HG03103 (cell line): Measurements from ENCODE around the gene PPP1R3A.
"Not testable (repeated sequence)": the region's sequence is repeated elsewhere in the genome, so short reads cannot be mapped to it uniquely, and the experiment has no call there.

Source experiments
- ATAC-seq: cut with Tn5 transposase; IDR thresholded peaks from one replicate; pipeline ENCODE4 v1.9.1; 2021; ENCODE audit warnings: low read depth; ENCODE audit not compliant: unreplicated experiment

PPP1R3A gene

GRCh38 chr7:113918946-113919345 lies at the start of gene PPP1R3A:
PPP1R3A (minus strand) TSS chr7:113919009; CDS start chr7:113918996, 13 bp downstream.
- ATAC-seq, result no peak

DNA sequence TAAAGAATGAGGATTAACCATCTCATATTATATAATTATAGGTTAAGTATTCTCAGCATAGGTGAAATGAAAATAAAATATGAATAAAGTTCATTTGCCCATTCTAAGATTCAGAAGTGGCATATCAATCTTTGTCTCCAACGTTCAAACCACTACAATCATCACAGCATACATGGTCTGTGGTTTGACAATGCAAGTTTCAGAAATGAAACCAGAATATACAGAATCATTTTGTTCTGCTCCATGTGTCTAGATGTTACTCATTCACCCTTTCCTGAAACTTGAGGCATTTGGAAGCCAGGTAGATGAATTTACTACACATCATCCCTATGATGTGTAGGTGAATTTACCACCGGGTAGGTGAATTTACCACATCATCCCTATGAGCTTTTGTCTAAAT lies 44.5 kb upstream of the PPP1R3A start:
- ATAC-seq, result no peak

DNA sequence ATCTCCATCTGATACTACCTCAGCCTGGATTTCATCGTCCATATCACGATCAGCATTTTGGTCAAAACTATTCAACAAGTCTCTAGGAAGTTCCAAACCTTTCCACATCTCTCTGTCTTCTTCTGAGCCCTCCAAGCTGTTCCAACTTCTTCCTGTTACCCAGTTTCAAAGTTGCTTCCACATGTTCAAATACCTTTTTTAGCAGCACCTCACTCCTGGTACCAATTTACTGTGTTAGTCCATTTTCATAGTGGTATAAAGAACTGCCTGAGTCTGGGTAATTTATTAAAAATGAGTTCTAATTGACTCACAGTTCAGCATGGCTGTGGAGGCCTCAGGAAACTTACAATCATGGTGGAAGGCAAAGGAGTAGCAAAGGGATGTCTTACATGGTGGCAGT lies 41.1 kb upstream of the PPP1R3A start:
- ATAC-seq, result no peak

GRCh38 chr7:113955157-113955556 lies 36.3 kb upstream of the PPP1R3A start:
- no peak for ATAC-seq

- ATAC-seq, result no peak
Observed at GRCh38 chr7:113953553-113953952, 34.7 kb upstream of the PPP1R3A start.

- no peak for ATAC-seq
Observed at GRCh38 chr7:113945018-113945938, 26.5 kb upstream of the PPP1R3A start.

DNA sequence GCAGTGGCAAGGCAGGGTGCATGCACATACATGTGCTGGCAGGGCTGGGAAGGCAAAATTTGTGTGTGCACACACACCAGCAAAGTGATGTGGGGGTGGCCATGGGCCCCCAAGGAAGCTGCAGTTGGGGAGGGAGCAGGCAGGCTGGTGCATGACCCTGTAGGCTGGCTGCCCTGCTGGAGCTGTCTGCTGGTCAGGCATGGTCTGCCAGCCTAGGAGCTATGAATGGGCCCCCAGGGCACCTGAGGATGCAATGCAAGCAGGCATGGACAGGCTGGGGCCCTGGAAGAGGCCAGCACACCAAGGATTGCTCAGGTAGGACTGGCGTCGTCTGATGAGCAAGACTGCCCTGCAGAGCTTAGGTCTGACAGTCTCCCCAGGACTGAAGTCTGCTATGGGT lies 18.2 kb upstream of the PPP1R3A start:
- no peak for ATAC-seq

DNA sequence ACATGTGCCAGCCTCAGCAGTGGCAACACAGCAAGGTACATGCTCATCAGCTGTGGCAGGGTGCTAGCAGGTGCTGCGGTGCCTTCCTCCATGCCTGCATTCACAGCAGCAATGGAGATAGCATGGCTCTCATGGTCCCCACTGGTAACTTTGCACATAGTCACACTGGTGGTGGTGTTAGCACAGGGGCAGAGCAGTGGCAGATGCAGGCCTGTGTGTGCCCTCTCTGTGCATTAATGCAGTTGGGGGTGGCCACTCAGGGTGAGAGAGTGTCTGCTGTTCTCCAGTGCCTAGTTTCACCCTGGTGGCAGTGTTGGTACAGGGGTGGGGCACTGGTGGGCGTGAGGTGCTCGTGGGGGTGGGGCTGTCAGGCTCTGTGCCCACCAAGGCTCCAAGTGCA lies 17.7 kb upstream of the PPP1R3A start:
- no peak for ATAC-seq

DNA sequence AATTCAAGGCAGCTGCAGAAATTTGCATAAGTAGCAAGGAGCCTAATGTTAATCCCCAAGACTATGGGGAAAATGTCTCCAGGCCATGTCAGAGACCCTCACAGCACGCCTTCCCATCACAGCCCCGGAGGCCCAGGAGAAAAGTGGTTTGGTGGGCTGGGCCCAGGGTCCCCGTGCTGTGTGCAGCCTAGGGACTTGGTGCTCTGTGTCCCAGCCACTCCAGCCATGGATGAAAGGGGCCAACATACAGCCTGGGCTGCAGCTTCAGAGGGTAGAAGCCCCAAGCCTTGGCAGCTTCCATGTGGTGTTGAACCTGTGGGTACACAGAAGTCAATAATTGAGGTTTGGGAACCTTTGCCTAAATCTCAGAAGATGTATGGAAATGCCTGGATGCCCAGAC lies 10.6 kb upstream of the PPP1R3A start:
- ATAC-seq, result not testable (repeated sequence)

DNA sequence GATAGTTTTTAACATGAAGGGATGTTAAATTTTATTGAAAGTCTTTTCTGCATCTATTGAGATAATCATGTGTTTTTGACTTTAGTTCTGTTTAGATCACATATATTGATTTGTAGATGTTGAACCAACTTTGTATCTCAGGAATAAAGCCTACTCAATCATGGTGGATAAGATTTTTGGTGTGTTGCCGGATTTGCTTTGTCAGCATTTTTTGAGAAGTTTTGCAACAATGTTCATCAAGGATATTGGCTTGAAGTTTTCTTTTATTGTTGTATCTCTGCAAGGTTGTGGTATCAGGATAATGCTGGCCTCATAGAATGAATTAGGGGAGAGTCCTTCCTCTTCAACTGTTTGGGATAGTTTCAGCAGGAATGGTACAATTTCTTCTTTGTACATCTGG lies 9.3 kb upstream of the PPP1R3A start:
- ATAC-seq, result no peak

DNA sequence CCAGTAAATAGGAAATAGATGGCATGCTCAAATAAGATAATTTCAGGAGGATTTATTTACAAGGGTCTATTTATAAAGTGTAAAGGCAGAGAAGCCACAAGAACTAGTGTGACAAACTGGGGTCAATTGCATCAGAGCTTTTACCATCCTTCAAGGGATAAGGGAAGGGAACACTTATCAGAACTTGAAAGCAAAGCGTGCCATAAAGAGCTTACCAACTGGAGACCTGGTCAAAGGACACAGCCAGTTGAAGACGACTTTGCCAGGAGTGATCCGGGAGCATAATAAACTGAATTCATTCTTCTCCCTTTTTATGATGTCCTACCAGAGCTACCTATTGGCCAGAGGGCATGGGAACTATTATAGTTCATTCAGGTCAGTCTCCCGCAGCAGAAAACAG lies 3.2 kb upstream of the PPP1R3A start:
- no peak for ATAC-seq

GRCh38 chr7:113921363-113921762 lies 2.6 kb upstream of the PPP1R3A start:
- no peak for ATAC-seq

DNA sequence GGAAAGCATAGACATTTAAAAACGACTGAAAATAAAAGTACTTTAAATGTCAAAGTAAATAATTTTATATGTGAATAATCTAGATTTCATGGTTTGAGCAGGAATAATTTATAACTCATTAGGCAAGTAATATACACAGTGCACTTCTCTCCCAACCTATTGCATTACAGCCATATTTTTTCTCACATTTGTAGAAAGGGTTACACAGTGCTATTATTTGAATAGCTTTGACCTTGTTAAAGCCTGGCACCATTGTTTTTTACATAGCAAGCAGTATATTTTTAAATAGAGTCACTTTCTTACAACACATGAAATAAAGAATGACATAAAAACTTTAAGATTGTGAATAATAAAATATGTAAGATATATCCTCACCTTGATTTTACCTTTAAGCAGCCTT lies 969 bp downstream of the PPP1R3A start:
- ATAC-seq, result no peak

GRCh38 chr7:113915956-113916355 lies 2.9 kb downstream of the PPP1R3A start:
- ATAC-seq, result no peak

DNA sequence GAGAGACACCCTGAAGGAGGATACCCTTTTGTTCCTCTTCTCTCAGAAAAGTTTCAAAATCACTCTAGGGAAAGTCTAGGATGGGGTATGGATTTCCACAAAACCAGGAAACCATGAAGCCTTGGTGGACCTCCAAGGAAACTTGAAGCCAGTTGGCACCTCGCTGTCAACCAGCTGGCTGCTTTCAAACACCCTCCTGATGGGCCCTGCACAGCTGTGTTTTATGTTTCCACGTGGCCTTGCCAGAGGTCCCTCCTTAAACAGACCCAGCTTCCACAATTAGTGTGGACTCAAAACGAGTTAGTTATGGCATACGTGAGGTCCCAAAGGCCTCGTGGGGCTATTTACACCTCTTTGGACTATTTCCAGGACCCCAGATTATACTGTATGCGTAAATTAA lies 5.9 kb downstream of the PPP1R3A start:
- ATAC-seq, result no peak

DNA sequence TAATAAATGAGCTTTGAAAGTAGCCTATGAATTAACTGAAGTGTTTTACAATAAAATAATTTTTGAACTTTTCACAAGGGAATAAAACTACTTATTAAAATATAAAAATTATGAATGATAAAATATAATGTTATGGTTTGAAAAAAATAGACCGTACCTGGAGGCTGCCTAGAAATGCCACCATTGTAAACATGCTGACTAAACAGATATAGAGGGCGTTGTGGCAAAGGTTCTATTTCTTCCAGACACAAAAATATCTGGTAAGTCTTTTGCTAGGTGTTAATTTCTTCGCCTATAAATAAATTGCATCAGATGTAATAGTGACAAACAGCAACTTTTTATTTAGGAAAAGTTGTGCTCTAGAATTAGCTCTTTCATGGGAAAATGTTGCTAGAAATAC lies 11.2 kb downstream of the PPP1R3A start:
- no peak for ATAC-seq

- no peak for ATAC-seq
Observed at GRCh38 chr7:113904521-113904920, 14.3 kb downstream of the PPP1R3A start.

DNA sequence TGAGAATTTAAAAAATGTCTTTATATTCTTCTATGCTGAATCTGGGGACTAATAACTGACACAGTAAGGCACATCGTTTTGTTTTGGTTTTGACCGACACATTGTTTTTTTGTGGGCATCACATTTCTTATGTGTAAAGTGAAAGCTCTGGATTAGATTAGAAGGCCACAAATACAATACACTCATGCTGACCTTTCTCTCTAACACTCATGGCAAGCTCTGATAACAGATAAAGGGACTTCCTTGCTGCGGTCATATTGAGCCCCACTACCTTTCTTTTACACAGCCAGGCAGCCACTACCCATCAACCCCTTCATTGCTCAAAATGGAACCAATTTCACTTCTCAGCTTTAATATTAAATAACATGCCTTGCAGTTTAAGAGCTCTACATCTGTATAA lies 26.0 kb downstream of the PPP1R3A start:
- ATAC-seq, result no peak

DNA sequence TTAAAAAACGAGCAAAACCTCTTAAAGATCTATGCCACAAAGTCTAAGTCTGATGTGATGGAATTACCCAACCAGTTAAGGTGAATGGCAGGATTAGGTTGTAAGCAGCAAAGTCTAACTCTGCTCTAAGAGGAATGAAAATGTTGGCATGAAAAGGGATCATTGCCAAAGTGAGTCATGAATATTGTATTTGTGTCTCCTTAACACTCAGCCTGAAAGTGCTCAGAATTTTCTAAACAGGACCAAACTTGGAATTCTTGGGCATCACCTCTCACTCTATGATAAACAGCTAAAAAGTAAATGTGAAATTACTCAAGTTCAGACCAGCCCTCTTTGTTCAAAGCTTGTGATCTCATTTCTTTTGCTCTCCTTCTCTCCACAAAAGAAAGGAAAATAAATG lies 27.0 kb downstream of the PPP1R3A start:
- no peak for ATAC-seq

GRCh38 chr7:113891031-113891350 lies 27.8 kb downstream of the PPP1R3A start:
- ATAC-seq, result no peak

DNA sequence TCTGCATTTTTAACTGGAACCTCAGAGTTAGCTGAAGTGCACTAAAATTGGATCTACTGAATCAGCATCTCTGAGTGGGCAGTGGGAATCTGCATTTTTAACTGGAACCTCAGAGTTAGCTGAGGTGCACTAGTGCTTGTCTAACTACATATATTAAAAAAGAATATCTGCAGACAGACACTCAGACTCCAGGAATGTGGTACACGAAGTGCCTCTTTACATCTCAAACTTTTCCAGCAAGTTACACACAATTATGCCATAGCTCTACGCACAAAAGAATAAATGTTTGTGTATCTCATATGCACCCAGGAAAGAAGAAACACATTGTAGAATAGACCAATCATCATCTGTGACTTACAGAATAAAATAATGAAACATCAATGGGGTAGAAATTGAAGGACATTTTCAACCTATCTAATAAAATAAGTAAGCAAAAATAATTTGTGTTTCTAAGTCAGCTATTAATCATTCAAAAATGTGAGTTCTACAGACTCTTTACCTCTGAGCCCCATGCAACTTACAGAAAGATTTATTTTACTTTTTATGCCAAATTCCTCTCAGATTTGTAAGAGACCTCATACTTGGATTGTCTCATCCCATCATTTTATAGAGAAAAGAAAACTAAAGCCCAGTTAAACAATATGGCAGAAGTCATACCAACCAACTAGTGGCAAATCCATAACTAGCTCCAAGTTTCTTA lies 28.3 kb downstream of the PPP1R3A start:
- no peak for ATAC-seq

- no peak for ATAC-seq
Observed at GRCh38 chr7:113883096-113883495, 35.7 kb downstream of the PPP1R3A start.
